Astrocyte (in vitro differentiated cells and primary cell): ENCODE measurements around the gene LCE3B. TPM values are rescaled to one million over a fixed set of nuclear protein-coding genes. Genes with fewer than 3 reads are reported as not detected.

Source experiments
- DNase-seq: peaks from one replicate; pipeline ENCODE4 v3.0.0-alpha.2; 2010; ENCODE audit warnings: low read depth
- FAIRE-seq: peaks from 2 replicates; lab custom pipeline; 2011; peaks lifted over from hg19 to GRCh38; lab: Jason Lieb, UNC
- H2AFZ ChIP-seq: 2 replicates; pipeline ENCODE4 v1.6.0; 2012; ENCODE audit warnings: low read depth, low read length, inconsistent platforms
- H3K27ac ChIP-seq: 2 replicates; pipeline ENCODE4 v1.5.1; 2011; ENCODE audit warnings: low read depth, low read length, inconsistent platforms
- H3K27me3 ChIP-seq: 2 replicates; pipeline ENCODE4 v1.6.0; 2011; ENCODE audit warnings: low read length, inconsistent platforms; ENCODE audit not compliant: insufficient read depth
- H3K36me3 ChIP-seq: 2 replicates; pipeline ENCODE4 v1.5.1; 2011; ENCODE audit warnings: low read length, inconsistent platforms; ENCODE audit not compliant: insufficient read depth
- H3K4me1 ChIP-seq: 2 replicates; pipeline ENCODE4 v1.5.1; 2011; ENCODE audit warnings: low read length, inconsistent platforms; ENCODE audit not compliant: insufficient read depth
- H3K4me2 ChIP-seq: 2 replicates; pipeline ENCODE4 v1.6.0; 2012; ENCODE audit warnings: low read length, inconsistent platforms
- H3K4me3 ChIP-seq: 2 replicates; pipeline ENCODE4 v1.5.1; 2011; ENCODE audit warnings: low read depth, mild to moderate bottlenecking, low read length, inconsistent platforms; ENCODE audit not compliant: insufficient read depth
- H3K79me2 ChIP-seq: 2 replicates; pipeline ENCODE4 v1.6.0; 2012; ENCODE audit warnings: mild to moderate bottlenecking, low read length, inconsistent platforms; ENCODE audit not compliant: insufficient read depth
- H3K9ac ChIP-seq: 2 replicates; pipeline ENCODE4 v1.6.0; 2012; ENCODE audit warnings: mild to moderate bottlenecking, low read length, inconsistent platforms
- H3K9me3 ChIP-seq: 2 replicates; pipeline ENCODE4 v1.5.1; 2012; ENCODE audit warnings: low read depth, mild to moderate bottlenecking, low read length, inconsistent platforms; ENCODE audit not compliant: insufficient read depth
- H4K20me1 ChIP-seq: 2 replicates; pipeline ENCODE4 v1.6.0; 2012; ENCODE audit warnings: low read length, inconsistent platforms; ENCODE audit not compliant: insufficient read depth
- H3K27ac Mint-ChIP-seq: one replicate; pipeline ENCODE4 v1.8.0; 2021; ENCODE audit warnings: mild to moderate bottlenecking, mixed read lengths; ENCODE audit not compliant: unreplicated experiment
- H3K27me3 Mint-ChIP-seq: one replicate; pipeline ENCODE4 v1.8.0; 2021; ENCODE audit warnings: low read depth, mixed read lengths; ENCODE audit not compliant: unreplicated experiment
- H3K36me3 Mint-ChIP-seq: one replicate; pipeline ENCODE4 v1.8.0; 2021; ENCODE audit warnings: low read depth, mixed read lengths; ENCODE audit not compliant: unreplicated experiment
- H3K4me1 Mint-ChIP-seq: one replicate; pipeline ENCODE4 v1.8.0; 2021; ENCODE audit warnings: low read depth, mixed read lengths; ENCODE audit not compliant: unreplicated experiment
- H3K4me3 Mint-ChIP-seq: one replicate; pipeline ENCODE4 v1.8.0; 2021; ENCODE audit warnings: mild to moderate bottlenecking, moderate library complexity, mixed read lengths; ENCODE audit not compliant: unreplicated experiment
- H3K9me3 Mint-ChIP-seq: one replicate; pipeline ENCODE4 v1.8.0; 2021; ENCODE audit warnings: mild to moderate bottlenecking, mixed read lengths; ENCODE audit not compliant: unreplicated experiment
- CTCF ChIP-seq: IDR thresholded peaks from 2 replicates; pipeline ENCODE4 v1.5.1; 2011; ENCODE audit warnings: low read depth, mild to moderate bottlenecking, inconsistent platforms, low read length, moderate library complexity; ENCODE audit not compliant: insufficient read depth
- EZH2 ChIP-seq: IDR thresholded peaks from 2 replicates; pipeline ENCODE4 v1.6.1; 2012; ENCODE audit warnings: mild to moderate bottlenecking, low read length, inconsistent platforms; ENCODE audit not compliant: insufficient read depth
- total RNA-seq: library from RNA; stranded (reverse); gene quantifications from 2 replicates; pipeline ENCODE4 v1.2.1, GENCODE V29; 2021

LCE3B gene
- total RNA-seq, 1 donor from 2014 or later, result not detected

- FAIRE-seq, result no peak
- no peak within 1 kb of the TSS for H3K9ac ChIP-seq
- no peaks in the 10 kb centered on the region for H3K36me3 Mint-ChIP-seq
Observed at GRCh38 chr1:152580433-152580832, 33.2 kb upstream of the LCE3B start, which contains the start of gene LCE3D. Gene LCE3D, minus strand, starts transcription at chr1:152580516. Its CDS starts 580 bp downstream, at chr1:152579936.

GRCh38 chr1:152582647-152583046 is 31.0 kb upstream of the LCE3B start:
- Mint-ChIP-seq H3K36me3 (no peaks in the 10 kb centered on the region), H3K9me3 (no peaks in the 10 kb centered on the region), H3K27me3 (no peaks in the 10 kb centered on the region), H3K27ac (no peak overlapping the region), H3K4me1 (peaks cover 2% of the 10 kb centered on the region), H3K4me3 (no peak overlapping the region)
- Histone ChIP-seq H3K4me3 (no peak overlapping the region), H2AFZ (no peak overlapping the region), H3K27me3 (no peaks in the 10 kb centered on the region), H3K4me1 (no peaks in the 10 kb centered on the region), H4K20me1 (no peaks in the 10 kb centered on the region), H3K27ac (no peak overlapping the region), H3K9ac (no peak overlapping the region), H3K36me3 (no peaks in the 10 kb centered on the region), H3K79me2 (no peaks in the 10 kb centered on the region), H3K9me3 (no peaks in the 10 kb centered on the region), H3K4me2 (no peak overlapping the region)
- FAIRE-seq (no peak), DNase-seq (no peak)
- TF ChIP-seq CTCF, result no peak
- no peak for TF ChIP-seq EZH2

More at GRCh38 chr1:152580433-152580832, 33.2 kb upstream of the LCE3B start, which contains the start of gene LCE3D:
- Histone ChIP-seq H2AFZ (no peak within 1 kb of the TSS), H3K4me3 (no peak within 1 kb of the TSS), H3K4me2 (no peak within 1 kb of the TSS), H4K20me1 (no peaks in the 10 kb centered on the region), H3K9me3 (no peaks in the 10 kb centered on the region), H3K4me1 (no peaks in the 10 kb centered on the region), H3K36me3 (no peaks in the 10 kb centered on the region), H3K27ac (no peak within 1 kb of the TSS), H3K79me2 (no peaks in the 10 kb centered on the region), H3K27me3 (no peaks in the 10 kb centered on the region)
- Mint-ChIP-seq H3K4me1 (peaks cover 8% of the 10 kb centered on the region), H3K27me3 (no peaks in the 10 kb centered on the region), H3K9me3 (no peaks in the 10 kb centered on the region), H3K4me3 (no peak within 1 kb of the TSS), H3K27ac (no peak within 1 kb of the TSS)
- TF ChIP-seq EZH2 (no peak), CTCF (no peak)
- no peak for DNase-seq

- Mint-ChIP-seq H3K9me3 (no peaks in the 10 kb centered on the region), H3K4me3 (no peak overlapping the region)
- no peak overlapping the region for H2AFZ ChIP-seq
Observed at GRCh38 chr1:152585586-152585985, 28.0 kb upstream of the LCE3B start.

More at GRCh38 chr1:152585586-152585985, 28.0 kb upstream of the LCE3B start:
- no peak overlapping the region for H3K4me3 ChIP-seq
- H3K27me3 ChIP-seq, result no peaks in the 10 kb centered on the region
- TF ChIP-seq CTCF, result no peak
- TF ChIP-seq EZH2, result no peak
- H3K36me3 ChIP-seq, result no peaks in the 10 kb centered on the region
- no peaks in the 10 kb centered on the region for H3K4me1 ChIP-seq
- H3K9me3 ChIP-seq, result no peaks in the 10 kb centered on the region
- DNase-seq (no peak), FAIRE-seq (no peak)
- H3K79me2 ChIP-seq, result no peaks in the 10 kb centered on the region
- H3K4me2 ChIP-seq, result no peak overlapping the region
- H3K4me1 Mint-ChIP-seq, result no peaks in the 10 kb centered on the region
- no peak overlapping the region for H3K27ac ChIP-seq
- no peak overlapping the region for H3K9ac ChIP-seq
- H3K27ac Mint-ChIP-seq, result no peak overlapping the region
- H4K20me1 ChIP-seq, result no peaks in the 10 kb centered on the region
- H3K36me3 Mint-ChIP-seq, result no peaks in the 10 kb centered on the region
- H3K27me3 Mint-ChIP-seq, result no peaks in the 10 kb centered on the region
